Activated T-helper 1 cell treated with anti-CD3 and anti-CD28 coated beads, Interleukin-12 subunit alpha, Interleukin-12 subunit beta, Interleukin-2, Interleukin-4 antibody, amounts not matched to agents 30 ng/mL and 10 ng/mL and 1 ng/mL, durations not matched to agents 14 hours and 24 hours and 36 hours (primary cell): ENCODE data around the gene BAG3. TPM values are rescaled to one million over a fixed set of nuclear protein-coding genes. Genes with fewer than 3 reads are reported as not detected.
A peak's percentile ranks its signal among the peaks of the same experiment; 100 is the strongest.

Experiments used
- DNase-seq: peaks from one replicate; pipeline ENCODE4 v3.0.0; 2021; ENCODE audit warnings: low spot score
- H3K27ac Mint-ChIP-seq: one replicate; pipeline ENCODE4 v1.8.0; 2021; ENCODE audit warnings: mild to moderate bottlenecking, mixed read lengths
- H3K27me3 Mint-ChIP-seq: one replicate; pipeline ENCODE4 v1.8.0; 2022; ENCODE audit warnings: mild to moderate bottlenecking, moderate library complexity, mixed read lengths; ENCODE audit not compliant: insufficient read depth
- H3K36me3 Mint-ChIP-seq: one replicate; pipeline ENCODE4 v1.8.0; 2021; ENCODE audit warnings: low read depth, mixed read lengths
- H3K4me1 Mint-ChIP-seq: one replicate; pipeline ENCODE4 v1.8.0; 2021; ENCODE audit warnings: low read depth, mixed read lengths
- H3K4me3 Mint-ChIP-seq: one replicate; pipeline ENCODE4 v1.8.0; 2021; ENCODE audit warnings: mild to moderate bottlenecking, moderate library complexity, mixed read lengths
- H3K9me3 Mint-ChIP-seq: one replicate; pipeline ENCODE4 v1.8.0; 2021; ENCODE audit warnings: mixed read lengths
- intact Hi-C: fragments of 100-400 bp; cut with micrococcal nuclease; formaldehyde crosslinking; loops from one replicate; pipeline ENCODE4 v1.15.1; 2024
- total RNA-seq: library from RNA; stranded (reverse); gene quantifications from 2 replicates; pipeline ENCODE4 v1.2.3, GENCODE V29; 2022

BAG3 gene
- total RNA-seq, 1 donor from 2014 or later: 30.4 TPM

DNA sequence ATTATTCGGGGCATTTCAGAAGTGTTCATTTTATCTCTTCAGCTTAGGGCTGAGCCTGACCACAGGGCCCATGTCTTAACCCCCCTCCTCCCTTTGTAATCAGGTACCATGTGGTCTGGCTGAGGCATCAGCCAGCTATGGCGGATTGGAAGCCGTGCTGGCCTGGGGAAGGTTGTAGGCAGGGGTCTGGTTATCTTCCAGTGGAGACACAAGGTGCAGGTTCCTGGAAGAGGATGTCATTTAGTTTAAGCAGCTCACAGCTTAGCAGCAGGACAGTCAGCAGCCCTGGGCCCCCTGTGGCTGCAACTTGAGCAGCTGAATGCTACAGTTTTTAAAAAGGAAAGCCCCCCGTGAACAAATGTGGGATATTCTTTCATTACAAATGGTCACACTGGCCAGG is 22.1 kb downstream of the BAG3 start:
- peaks cover 6% of the 10 kb centered on the region for H3K4me1 Mint-ChIP-seq
- H3K27ac Mint-ChIP-seq: peak overlapping the region; percentile 5

DNA sequence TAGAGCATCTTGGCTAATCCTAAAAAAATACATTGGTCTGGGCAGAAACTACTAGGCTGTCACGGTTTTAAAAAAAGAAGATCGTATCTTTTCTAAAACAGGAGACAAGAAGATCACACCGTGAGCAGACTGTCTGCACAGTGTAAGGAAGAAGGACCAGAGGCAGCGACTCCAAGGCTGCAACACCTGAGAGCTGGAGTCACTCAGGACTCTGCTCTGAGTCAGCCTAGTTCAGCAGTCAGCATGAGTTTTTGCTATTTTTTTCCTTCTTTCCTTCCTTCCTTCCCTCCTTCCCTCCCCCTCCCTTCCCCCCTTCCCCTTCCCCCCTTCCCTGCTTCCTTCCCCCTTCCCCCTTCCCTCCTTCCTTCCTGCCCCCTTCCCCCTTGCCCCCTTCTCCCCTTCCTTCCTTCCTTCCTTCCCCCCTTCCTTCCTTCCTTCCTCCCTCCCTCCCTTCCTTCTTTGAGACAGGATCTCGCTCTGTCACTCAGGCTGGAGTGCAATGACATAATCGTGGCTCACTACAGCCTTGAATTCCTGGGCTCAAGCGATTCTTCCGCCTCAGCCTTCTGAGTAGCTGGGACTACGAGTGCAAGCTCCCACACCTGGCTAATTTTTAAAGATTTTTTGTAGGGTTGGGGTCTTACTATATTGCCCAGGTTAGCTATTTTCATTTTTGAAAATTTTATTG is 24.4 kb downstream of the BAG3 start:
- H3K27me3 Mint-ChIP-seq: no peaks in the 10 kb centered on the region

More for the DNA sequence above, 22.1 kb downstream of the BAG3 start:
- H3K36me3 Mint-ChIP-seq: peaks cover 37% of the 10 kb centered on the region
- H3K9me3 Mint-ChIP-seq: no peaks in the 10 kb centered on the region
- DNase-seq: no peak
- H3K4me3 Mint-ChIP-seq: no peak overlapping the region
- H3K27me3 Mint-ChIP-seq: no peaks in the 10 kb centered on the region
- intact Hi-C loops: no loop called here

GRCh38 chr10:119677126-119677525 is 25.9 kb downstream of the BAG3 start:
- no peak for DNase-seq
- Mint-ChIP-seq H3K4me3 (no peak overlapping the region), H3K9me3 (peaks cover 2% of the 10 kb centered on the region), H3K27me3 (peaks cover 3% of the 10 kb centered on the region), H3K4me1 (peaks cover 23% of the 10 kb centered on the region), H3K36me3 (peaks cover 36% of the 10 kb centered on the region), H3K27ac (no peak overlapping the region)
- intact Hi-C loops: no loop called here

More for the DNA sequence above, 24.4 kb downstream of the BAG3 start:
- Mint-ChIP-seq H3K27ac (no peak overlapping the region), H3K36me3 (peaks cover 41% of the 10 kb centered on the region), H3K9me3 (no peaks in the 10 kb centered on the region), H3K4me1 (peaks cover 8% of the 10 kb centered on the region), H3K4me3 (no peak overlapping the region)
- no peak for DNase-seq
- intact Hi-C loops: no loop called here

DNA sequence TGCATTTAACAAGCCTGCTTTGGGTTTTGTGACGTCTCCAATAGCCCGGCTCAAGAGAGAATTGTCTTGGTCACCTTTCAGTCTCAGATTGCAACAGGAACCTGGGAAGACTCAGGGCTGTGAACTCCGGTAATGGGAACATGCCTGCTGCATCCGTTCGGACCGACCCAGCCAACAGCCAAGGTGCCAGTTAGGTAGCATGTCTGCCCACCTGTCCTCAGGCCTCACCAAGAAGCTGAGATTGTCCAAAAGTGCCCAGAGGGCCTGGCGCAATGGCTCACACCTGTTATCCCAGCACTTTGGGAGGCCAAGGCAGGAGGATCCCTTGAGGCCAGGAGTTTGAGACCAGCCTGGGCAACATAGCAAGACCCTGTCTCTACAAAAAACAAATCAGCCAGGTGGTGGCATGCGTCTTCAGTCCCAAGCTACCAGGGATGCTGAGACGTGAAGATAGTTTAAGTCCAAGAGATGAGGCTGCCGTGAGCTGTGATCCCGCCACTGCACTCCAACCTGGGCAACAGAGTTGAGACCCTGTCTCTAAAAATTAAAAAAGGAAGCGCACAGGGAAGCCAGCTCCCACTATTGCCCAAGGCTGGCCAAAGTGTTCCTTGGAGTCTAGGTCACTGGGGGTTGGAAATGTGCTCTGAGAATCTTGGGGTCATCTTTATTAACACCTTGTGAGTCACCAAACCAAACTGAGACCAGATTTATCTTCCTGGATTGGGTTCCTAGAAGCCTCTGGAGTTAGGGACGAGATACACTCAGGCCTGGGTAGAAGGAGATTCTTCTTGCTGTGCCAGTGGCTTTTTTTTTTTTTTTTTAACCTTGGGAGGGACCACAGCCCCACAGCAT is 26.9 kb downstream of the BAG3 start:
- peaks cover 32% of the 10 kb centered on the region for H3K36me3 Mint-ChIP-seq
- peaks cover 3% of the 10 kb centered on the region for H3K27me3 Mint-ChIP-seq

DNA sequence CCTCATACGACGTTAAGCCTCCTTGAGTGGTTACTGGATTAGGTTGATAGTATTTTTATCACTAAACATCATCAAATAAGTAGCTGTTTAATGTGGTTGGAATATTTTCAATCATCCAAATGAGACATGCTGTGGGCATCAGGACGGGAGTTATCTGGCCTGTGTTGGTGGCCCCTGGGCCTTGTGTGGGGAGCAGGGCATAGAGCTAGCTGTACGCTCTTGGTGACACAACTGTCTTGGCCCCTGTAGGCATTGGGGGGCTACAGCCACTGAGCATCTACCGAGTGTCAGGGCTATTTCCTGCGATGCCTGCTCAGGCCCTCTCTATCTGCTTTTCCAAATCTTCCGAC is 28.3 kb downstream of the BAG3 start:
- peaks cover 21% of the 10 kb centered on the region for H3K36me3 Mint-ChIP-seq
- H3K9me3 Mint-ChIP-seq: peaks cover 4% of the 10 kb centered on the region
- peaks cover 3% of the 10 kb centered on the region for H3K27me3 Mint-ChIP-seq
- peaks cover 28% of the 10 kb centered on the region for H3K4me1 Mint-ChIP-seq
- H3K4me3 Mint-ChIP-seq: no peak overlapping the region
- DNase-seq: no peak
- H3K27ac Mint-ChIP-seq: no peak overlapping the region
- intact Hi-C loops: no loop called here

More for the DNA sequence above, 26.9 kb downstream of the BAG3 start:
- Mint-ChIP-seq H3K27ac (no peak overlapping the region), H3K9me3 (peaks cover 4% of the 10 kb centered on the region), H3K4me3 (no peak overlapping the region), H3K4me1 (peaks cover 28% of the 10 kb centered on the region)
- DNase-seq: no peak
- intact Hi-C loops: no loop called here

- Mint-ChIP-seq H3K27me3 (peaks cover 3% of the 10 kb centered on the region), H3K27ac (peak overlapping the region; percentile 53), H3K9me3 (peaks cover 4% of the 10 kb centered on the region), H3K4me3 (no peak overlapping the region), H3K4me1 (peaks cover 28% of the 10 kb centered on the region), H3K36me3 (peaks cover 21% of the 10 kb centered on the region)
- DNase-seq: no peak
- intact Hi-C loops: no loop called here
These were observed 28.9 kb downstream of the BAG3 start for GRCh38 chr10:119680050-119680449.

- H3K36me3 Mint-ChIP-seq: peaks cover 21% of the 10 kb centered on the region
- no peak overlapping the region for H3K4me3 Mint-ChIP-seq
- H3K4me1 Mint-ChIP-seq: peaks cover 28% of the 10 kb centered on the region
- intact Hi-C loops: no loop called here
- peaks cover 4% of the 10 kb centered on the region for H3K9me3 Mint-ChIP-seq
- H3K27ac Mint-ChIP-seq: peak overlapping the region; percentile 31
- no peak for DNase-seq
- H3K27me3 Mint-ChIP-seq: peaks cover 5% of the 10 kb centered on the region
These were observed 29.5 kb downstream of the BAG3 start for GRCh38 chr10:119680650-119681081.

DNA sequence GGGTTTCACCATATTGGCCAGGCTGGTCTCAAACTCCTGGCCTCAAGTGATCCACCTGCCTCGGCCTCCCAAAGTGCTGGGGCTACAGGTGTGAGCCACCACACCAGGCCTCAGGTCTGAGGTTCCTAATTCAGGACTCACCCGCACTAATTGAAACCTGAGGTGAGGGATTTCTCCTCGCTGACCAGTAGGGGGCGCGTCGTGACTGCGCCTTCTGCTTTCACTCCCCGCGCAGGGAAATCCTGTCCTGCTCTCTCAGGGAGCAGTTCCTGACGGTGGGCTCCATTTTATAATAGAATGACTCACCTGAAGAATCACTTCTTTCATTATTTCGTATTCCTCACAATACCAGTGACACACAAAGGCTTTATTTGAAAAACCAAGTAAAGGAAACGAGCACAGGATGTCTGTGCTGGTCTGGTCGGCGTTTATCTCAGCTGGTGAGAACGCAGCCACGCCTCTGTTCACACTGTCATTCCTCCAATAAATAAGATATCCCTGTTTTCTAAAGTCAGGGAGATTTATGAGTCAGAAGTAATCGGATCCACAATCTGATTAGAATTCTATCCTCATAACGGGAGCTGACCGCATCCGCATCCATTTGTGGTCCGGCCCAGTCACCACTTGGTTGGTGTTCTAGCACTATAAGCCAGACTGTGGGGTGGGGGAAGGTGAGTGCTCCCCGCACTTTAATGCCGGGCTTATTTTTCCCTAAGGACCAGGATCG is 35.4 kb downstream of the BAG3 start:
- peak overlapping the region; percentile 27 for H3K4me3 Mint-ChIP-seq
- intact Hi-C loops: loop anchor here (1.0 to 2.0 kb wide), 7 partner anchors 18 to 650 kb away; partner anchors contain the start of gene INPP5F
- peak overlapping the region; percentile 67 for H3K27ac Mint-ChIP-seq
- DNase-seq: peak; percentile 59
- H3K4me1 Mint-ChIP-seq: peaks cover 27% of the 10 kb centered on the region
- peaks cover 4% of the 10 kb centered on the region for H3K9me3 Mint-ChIP-seq
- peaks cover 3% of the 10 kb centered on the region for H3K36me3 Mint-ChIP-seq
- peaks cover 7% of the 10 kb centered on the region for H3K27me3 Mint-ChIP-seq

- H3K27ac Mint-ChIP-seq: peak overlapping the region; percentile 67
- intact Hi-C loops: loop anchor here (2.0 kb wide), 1 partner anchor 649 kb away; no protein-coding TSS in a partner anchor
- H3K9me3 Mint-ChIP-seq: no peaks in the 10 kb centered on the region
- H3K4me1 Mint-ChIP-seq: peaks cover 19% of the 10 kb centered on the region
- H3K4me3 Mint-ChIP-seq: no peak overlapping the region
- peaks cover 4% of the 10 kb centered on the region for H3K27me3 Mint-ChIP-seq
- H3K36me3 Mint-ChIP-seq: no peaks in the 10 kb centered on the region
- no peak for DNase-seq
These were observed 36.2 kb downstream of the BAG3 start for GRCh38 chr10:119687192-119688032.

DNA sequence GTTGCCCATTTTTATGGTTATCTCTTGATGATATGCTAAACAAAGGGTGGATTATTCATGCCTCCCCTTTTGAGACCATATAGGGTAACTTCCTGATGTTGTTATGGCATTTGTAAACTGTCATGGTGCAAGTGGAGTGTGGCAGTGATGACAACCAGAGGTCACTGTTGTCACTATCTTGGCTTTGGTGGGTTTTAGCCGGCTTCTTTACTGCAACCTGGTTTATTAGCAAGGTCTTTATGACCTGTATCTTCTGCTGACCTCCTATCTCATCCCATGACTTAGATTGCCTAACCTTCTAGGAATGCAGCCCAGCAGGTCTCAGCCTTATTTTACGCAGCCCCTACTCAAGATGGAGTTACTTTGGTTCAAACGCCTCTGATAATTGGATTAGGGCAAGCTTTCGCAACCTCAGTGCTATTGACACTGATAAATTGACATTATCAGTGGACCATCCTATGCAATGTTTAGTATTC is 36.9 kb downstream of the BAG3 start:
- Mint-ChIP-seq H3K9me3 (no peaks in the 10 kb centered on the region), H3K27me3 (peaks cover 8% of the 10 kb centered on the region), H3K36me3 (no peaks in the 10 kb centered on the region), H3K4me1 (peaks cover 16% of the 10 kb centered on the region), H3K4me3 (no peak overlapping the region), H3K27ac (no peak overlapping the region)
- no peak for DNase-seq
- intact Hi-C loops: no loop called here

DNA sequence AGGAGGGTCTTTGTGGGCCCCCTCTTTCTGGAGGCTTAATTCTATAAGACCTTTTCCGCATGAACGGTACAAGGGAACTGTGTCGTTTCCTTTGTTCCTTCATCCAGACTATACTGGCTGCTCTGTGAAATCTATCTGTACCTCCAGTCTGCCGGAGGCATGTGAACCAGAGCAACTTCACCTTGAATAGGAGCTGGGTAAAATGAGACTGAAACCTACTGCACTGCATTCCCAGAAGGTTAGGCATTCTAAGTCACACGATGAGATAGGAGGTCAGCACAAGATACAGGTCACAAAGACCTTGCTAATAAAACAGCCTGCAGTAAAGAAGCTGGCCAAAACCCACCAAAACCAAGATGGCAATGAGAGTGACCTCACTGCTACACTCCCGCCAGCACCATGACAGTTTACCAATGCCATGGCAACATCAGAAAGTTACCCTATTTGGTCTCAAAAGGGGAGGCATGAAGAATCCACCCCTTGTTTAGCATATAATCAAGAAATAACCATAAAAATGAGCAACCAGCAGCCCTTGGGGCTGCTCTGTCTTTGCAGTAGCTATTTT is 37.9 kb downstream of the BAG3 start:
- Mint-ChIP-seq H3K4me3 (no peak overlapping the region), H3K36me3 (no peaks in the 10 kb centered on the region), H3K9me3 (no peaks in the 10 kb centered on the region), H3K27ac (no peak overlapping the region), H3K27me3 (peaks cover 10% of the 10 kb centered on the region), H3K4me1 (peaks cover 16% of the 10 kb centered on the region)
- DNase-seq: no peak
- intact Hi-C loops: no loop called here

GRCh38 chr10:119691726-119692125 is 40.5 kb downstream of the BAG3 start:
- Mint-ChIP-seq H3K27me3 (peaks cover 8% of the 10 kb centered on the region), H3K4me1 (peaks cover 11% of the 10 kb centered on the region), H3K27ac (no peak overlapping the region), H3K36me3 (no peaks in the 10 kb centered on the region), H3K4me3 (no peak overlapping the region), H3K9me3 (no peaks in the 10 kb centered on the region)
- intact Hi-C loops: no loop called here
- DNase-seq: no peak
